Measurements from ENCODE around the gene AHSA1. TPM values are rescaled to one million over a fixed set of nuclear protein-coding genes. Genes with fewer than 3 reads are reported as not detected.

The AHSA1 gene
- total and polyA plus RNA-seq, 12 donors = 88.2 to 247 (median 166) TPM

DNA sequence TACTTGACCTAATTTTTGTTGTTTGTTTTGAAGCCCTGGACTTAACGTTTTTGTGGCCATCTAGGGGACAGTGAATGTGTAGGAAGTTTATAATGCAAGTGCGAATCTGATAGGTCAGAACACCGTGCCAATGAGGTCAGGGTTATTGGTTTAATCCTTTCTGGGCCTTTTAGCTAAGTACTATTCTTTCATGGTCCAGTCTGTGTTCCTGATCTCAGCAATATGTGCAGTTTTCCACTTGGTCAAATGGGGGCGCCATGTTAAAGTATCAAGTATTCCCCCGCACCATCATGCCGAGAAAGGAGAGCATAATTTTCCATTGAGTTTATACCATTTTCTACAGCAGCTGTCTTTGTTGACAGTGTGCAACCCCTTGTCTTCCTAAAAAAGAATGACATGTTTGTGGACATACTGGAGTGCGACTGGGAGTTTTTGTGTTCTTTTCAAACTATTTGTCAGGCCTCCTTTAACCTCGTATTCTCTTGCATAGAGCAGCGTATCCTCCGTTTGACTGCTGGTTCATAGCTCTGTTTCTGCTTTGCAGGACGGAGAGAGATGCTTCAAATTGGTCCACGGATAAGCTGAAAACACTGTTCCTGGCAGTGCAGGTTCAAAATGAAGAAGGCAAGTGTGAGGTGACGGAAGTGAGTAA, 1.3 kb downstream of the AHSA1 start:
- DNase-seq (peak in 1 of 2 donors; percentile 35), ATAC-seq (no peak)
- H3K27ac ChIP-seq = peak overlapping the region in 2 of 10 donors; percentile 91 to 95
- 41 to 43% methylated on average over 13 of the region's 13 CpGs for WGBS, 2 donors
- intact Hi-C loops (cut with DNase I) = loop anchor here in 7 of 10 donors (2.0 to 10.0 kb wide), 9 partner anchors 86 to 246 kb away; partner anchors contain the start of genes ALKBH1 (in 5 of the 7), GSTZ1 (in 5 of the 7), POMT2 (in 5 of the 7) and SLIRP (in 5 of the 7)
- H3K27me3 ChIP-seq = no peaks in the 10 kb centered on the region
- peaks cover 5 to 36% (median 26%) of the 10 kb centered on the region in 9 donors for H3K4me1 ChIP-seq
- H3K4me3 ChIP-seq = peak overlapping the region; percentile 75 to 99 (median 95)
- peak in 8 of 9 donors; percentile 22 to 69 (median 54) for TF ChIP-seq CTCF (IDR thresholded peaks at IDR 0.05)
- no peaks in the 10 kb centered on the region for H3K9me3 ChIP-seq
- H3K36me3 ChIP-seq = peaks cover 0 to 50% (median 32%) of the 10 kb centered on the region in 9 donors

DNA sequence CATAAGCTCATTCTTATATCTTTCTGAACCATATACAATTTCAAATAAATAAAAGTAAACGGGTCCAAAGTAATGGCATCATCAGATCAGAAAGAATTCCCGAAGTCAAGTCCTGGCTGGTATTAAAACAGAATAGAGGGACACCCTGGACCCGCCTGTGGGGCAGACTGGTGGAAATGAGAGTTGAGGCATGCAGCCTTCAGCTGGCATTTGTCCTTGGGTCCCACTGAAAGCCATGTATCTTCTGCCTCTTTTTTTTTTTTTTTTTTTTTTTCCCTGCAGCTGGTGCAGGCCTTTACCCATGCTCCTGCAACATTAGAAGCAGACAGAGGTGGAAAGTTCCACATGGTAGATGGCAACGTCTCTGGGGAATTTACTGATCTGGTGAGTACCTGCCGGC, 9.9 kb downstream of the AHSA1 start:
- WGBS, 2 donors = 91 to 92% methylated on average over 5 of the region's 5 CpGs
- Histone ChIP-seq H3K36me3 (peaks cover 8 to 76% (median 65%) of the 10 kb centered on the region in 9 donors), H3K27me3 (no peaks in the 10 kb centered on the region), H3K9me3 (no peaks in the 10 kb centered on the region), H3K4me1 (no peaks in the 10 kb centered on the region), H3K27ac (no peak overlapping the region), H3K4me3 (no peak overlapping the region)
- no peak for TF ChIP-seq CTCF (IDR thresholded peaks at IDR 0.05)
- intact Hi-C loops (cut with DNase I) = loop anchor here in 3 of 10 donors (10.0 kb wide), 2 partner anchors 77 to 237 kb away; partner anchors contain the start of genes ALKBH1 (in 1 of the 3) and SLIRP (in 1 of the 3)
- DNase-seq (no peak), ATAC-seq (no peak)

- intact Hi-C loops (cut with DNase I) = loop anchor here in 3 of 10 donors (10.0 kb wide), 2 partner anchors 76 to 236 kb away; partner anchors contain the start of genes ALKBH1 (in 1 of the 3) and SLIRP (in 1 of the 3)
- no peaks in the 10 kb centered on the region for H3K4me1 ChIP-seq
- H3K27me3 ChIP-seq = no peaks in the 10 kb centered on the region
- 92% methylated on average over 14 of the region's 14 CpGs for WGBS, 2 donors
- no peaks in the 10 kb centered on the region for H3K9me3 ChIP-seq
- no peak overlapping the region for H3K27ac ChIP-seq
- peaks cover 4 to 63% (median 53%) of the 10 kb centered on the region in 9 donors for H3K36me3 ChIP-seq
- no peak for TF ChIP-seq CTCF (IDR thresholded peaks at IDR 0.05)
- no peak for ATAC-seq
- H3K4me3 ChIP-seq = no peak overlapping the region
- no peak for DNase-seq
Observed at GRCh38 chr14:77469067-77469505, 11.2 kb downstream of the AHSA1 start.

DNA sequence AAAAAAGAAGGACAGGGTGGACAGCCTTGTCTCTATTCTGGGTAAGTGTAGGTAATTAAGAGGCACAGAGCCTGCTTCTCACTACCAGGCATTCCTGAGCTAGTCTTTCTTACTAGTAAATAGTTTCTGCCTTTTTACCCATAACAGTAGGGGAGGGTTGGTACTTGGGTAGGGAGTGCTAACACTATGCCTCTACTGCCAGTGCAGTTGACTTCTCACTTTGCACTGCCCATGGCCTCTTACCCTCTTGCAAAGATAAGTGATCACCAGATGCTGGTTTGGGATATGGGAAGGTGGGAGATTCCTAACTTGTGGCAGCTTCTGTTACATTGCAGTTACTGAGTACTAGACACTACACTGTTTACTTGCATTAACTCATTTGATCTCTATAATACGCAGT, 11.6 kb downstream of the AHSA1 start:
- no peak for ATAC-seq
- Histone ChIP-seq H3K36me3 (peaks cover 4 to 59% (median 48%) of the 10 kb centered on the region in 9 donors), H3K9me3 (no peaks in the 10 kb centered on the region), H3K4me3 (no peak overlapping the region), H3K4me1 (no peaks in the 10 kb centered on the region), H3K27me3 (peaks cover 0 to 1% (median 0%) of the 10 kb centered on the region in 7 donors), H3K27ac (no peak overlapping the region)
- WGBS, 2 donors = 90 to 96% methylated on average over 1 of the region's 1 CpG
- intact Hi-C loops (cut with DNase I) = loop anchor here in 3 of 10 donors (10.0 kb wide), 2 partner anchors 75 to 235 kb away; partner anchors contain the start of genes ALKBH1 (in 1 of the 3) and SLIRP (in 1 of the 3)
- no peak for DNase-seq
- no peak for TF ChIP-seq CTCF (IDR thresholded peaks at IDR 0.05)

All from heart right ventricle (tissue), 16 donors.